HEK293 (cell line): ENCODE measurements around the gene UBXN10.
A peak's percentile ranks its signal among the peaks of the same experiment; 100 is the strongest.

ENCODE experiments used
- CTCF ChIA-PET: fragments of 350-600 bp; formaldehyde crosslinking; extraction: SDS; loops from one replicate; lab custom pipeline; 2021; ENCODE audit warnings: antibody characterized with exemption; lab: Yijun Ruan, JAX
- POLR2A ChIA-PET: fragments of 300-600 bp; formaldehyde crosslinking; extraction: SDS; loops from one replicate; lab custom pipeline; 2020; ENCODE audit warnings: antibody characterized with exemption, inconsistent platforms; lab: Yijun Ruan, JAX
- H3K27ac ChIP-seq: fragments of 200-500 bp; sonication (Bioruptor generic); 2 replicates; pipeline ENCODE4 v1.5.1; 2014; ENCODE audit warnings: low read depth, low read length, control low read depth, inconsistent platforms; ENCODE audit errors: extremely low read depth
- H3K36me3 ChIP-seq, 2 experiments: fragments of 200-500 bp in 1 of 2; sonication (Bioruptor generic) in 1 of 2; 1 replicate in 1 of 2; 2 replicates in 1 of 2; pipeline ENCODE4 v1.5.1; 2014 to 2017; ENCODE audit warnings: inconsistent platforms in 2 of 2, low read length in 2 of 2; ENCODE audit not compliant: control insufficient read depth in 2 of 2, insufficient read depth in 1 of 2
- H3K4me1 ChIP-seq: fragments of 200-500 bp; sonication (Bioruptor generic); 2 replicates; pipeline ENCODE4 v1.5.1; 2014; ENCODE audit warnings: mild to moderate bottlenecking, low read length, inconsistent platforms; ENCODE audit not compliant: control insufficient read depth, insufficient read depth
- H3K4me3 ChIP-seq: 2 replicates; pipeline ENCODE4 v1.5.1; 2011; ENCODE audit warnings: low read depth, mild to moderate bottlenecking, control low read depth, low read length, moderate library complexity
- H3K9me3 ChIP-seq: fragments of 200-500 bp; sonication (Bioruptor generic); 2 replicates; pipeline ENCODE4 v1.5.1; 2014; ENCODE audit warnings: low read depth, low read length, inconsistent platforms; ENCODE audit not compliant: control insufficient read depth, insufficient read depth
- GLIS2 ChIP-seq: fragments of 450-650 bp; formaldehyde crosslinking; IDR thresholded peaks from 2 replicates; pipeline ENCODE4 v1.5.1; 2016; ENCODE audit warnings: missing biosample characterization, missing genetic modification characterization
- KLF9 ChIP-seq: fragments of 450-650 bp; formaldehyde crosslinking; IDR thresholded peaks from 2 replicates; pipeline ENCODE4 v1.5.1; 2016; ENCODE audit warnings: missing biosample characterization, missing genetic modification characterization, low read depth
- WT1 ChIP-seq: fragments of 450-650 bp; formaldehyde crosslinking; IDR thresholded peaks from 2 replicates; pipeline ENCODE4 v1.5.1; 2016; ENCODE audit warnings: missing biosample characterization, missing genetic modification characterization
- YY2 ChIP-seq: fragments of 450-650 bp; formaldehyde crosslinking; IDR thresholded peaks from 2 replicates; pipeline ENCODE4 v1.5.1; 2016; ENCODE audit warnings: missing biosample characterization, missing genetic modification characterization
- ZFP37 ChIP-seq: fragments of 450-650 bp; formaldehyde crosslinking; IDR thresholded peaks from 2 replicates; pipeline ENCODE4 v1.5.1; 2016; ENCODE audit warnings: missing biosample characterization, missing genetic modification characterization
- ZNF112 ChIP-seq: fragments of 450-650 bp; formaldehyde crosslinking; IDR thresholded peaks from 2 replicates; pipeline ENCODE4 v1.5.0; 2017; ENCODE audit warnings: missing biosample characterization, missing genetic modification characterization
- ZNF157 ChIP-seq: fragments of 450-650 bp; formaldehyde crosslinking; IDR thresholded peaks from 2 replicates; pipeline ENCODE4 v1.5.1; 2016; ENCODE audit warnings: missing biosample characterization, missing genetic modification characterization
- ZNF248 ChIP-seq: fragments of 450-650 bp; formaldehyde crosslinking; IDR thresholded peaks from 2 replicates; pipeline ENCODE4 v1.5.1; 2017; ENCODE audit warnings: missing biosample characterization, missing genetic modification characterization
- ZNF335 ChIP-seq: fragments of 450-650 bp; formaldehyde crosslinking; conservative IDR thresholded peaks from 2 replicates; pipeline ENCODE4 v1.5.1; 2016; ENCODE audit warnings: missing biosample characterization, missing genetic modification characterization
- ZNF623 ChIP-seq: fragments of 450-650 bp; formaldehyde crosslinking; IDR thresholded peaks from 2 replicates; pipeline ENCODE4 v1.5.1; 2016; ENCODE audit warnings: missing biosample characterization, missing genetic modification characterization
- ZNF658 ChIP-seq: fragments of 450-650 bp; formaldehyde crosslinking; IDR thresholded peaks from 2 replicates; pipeline ENCODE4; 2016; ENCODE audit warnings: missing biosample characterization, missing genetic modification characterization
- ZNF791 ChIP-seq: fragments of 450-650 bp; formaldehyde crosslinking; IDR thresholded peaks from 2 replicates; pipeline ENCODE4 v1.5.1; 2016; ENCODE audit warnings: missing biosample characterization, missing genetic modification characterization
- ZNF830 ChIP-seq: fragments of 450-650 bp; IDR thresholded peaks from 2 replicates; pipeline ENCODE4 v1.5.0; 2018; ENCODE audit warnings: missing biosample characterization, missing genetic modification characterization, low read depth, mild to moderate bottlenecking, moderate library complexity
- ZNF843 ChIP-seq: fragments of 450-650 bp; formaldehyde crosslinking; IDR thresholded peaks from 2 replicates; pipeline ENCODE4 v1.5.1; 2016; ENCODE audit warnings: missing biosample characterization, missing genetic modification characterization
- TF ChIP-seq, protein P1 (sequence below): fragments of 450-650 bp; formaldehyde crosslinking; IDR thresholded peaks from 2 replicates; pipeline ENCODE4 v1.5.1; 2016; ENCODE audit warnings: missing biosample characterization, missing genetic modification characterization
- TF ChIP-seq, protein P2 (sequence below): fragments of 450-650 bp; IDR thresholded peaks from 2 replicates; pipeline ENCODE4 v1.5.1; 2018; ENCODE audit warnings: missing biosample characterization, missing genetic modification characterization
- TF ChIP-seq, protein P3 (sequence below): fragments of 450-650 bp; formaldehyde crosslinking; IDR thresholded peaks from 2 replicates; pipeline ENCODE4 v1.5.1; 2016; ENCODE audit warnings: missing biosample characterization, missing genetic modification characterization
- TF ChIP-seq, protein P4 (sequence below): fragments of 450-650 bp; formaldehyde crosslinking; IDR thresholded peaks from 2 replicates; pipeline ENCODE4 v1.5.1; 2017; ENCODE audit warnings: missing biosample characterization, missing genetic modification characterization

Gene UBXN10

DNA sequence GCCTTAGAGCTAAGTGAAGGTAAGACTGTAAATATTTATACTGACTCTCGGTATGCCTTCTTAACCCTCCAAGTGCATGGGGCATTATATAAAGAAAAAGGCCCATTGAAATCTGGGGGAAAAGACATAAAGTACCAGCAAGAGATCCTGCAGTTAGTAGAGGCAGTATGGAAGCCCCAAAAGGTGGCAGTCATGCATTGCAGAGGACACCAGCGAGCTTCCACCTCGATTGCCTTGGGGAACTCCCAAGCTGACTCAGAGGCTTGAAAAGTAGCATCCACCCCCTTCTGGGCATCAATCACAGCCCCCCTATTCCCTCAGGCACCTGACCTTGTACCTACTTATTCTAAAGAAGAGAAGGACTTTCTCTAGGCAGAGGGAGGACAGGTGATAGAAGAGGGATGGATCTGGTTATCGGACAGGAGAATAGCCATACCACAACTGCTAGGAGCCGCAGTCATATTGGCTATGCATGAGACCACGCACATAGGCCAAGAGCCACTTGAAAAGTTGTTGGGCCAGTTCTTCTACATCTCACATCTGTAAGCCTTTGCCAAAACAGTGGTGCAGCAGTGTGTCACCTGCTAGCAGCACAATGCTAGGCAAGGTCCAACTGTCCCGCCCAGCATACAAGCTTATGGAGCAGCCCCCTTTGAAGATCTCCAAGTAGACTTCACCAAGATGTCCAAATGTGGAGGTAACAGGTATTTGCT lies 27.4 kb upstream of the UBXN10 start:
- Histone ChIP-seq H3K9me3 (no peaks in the 10 kb centered on the region), H3K4me1 (no peaks in the 10 kb centered on the region), H3K36me3 (no peaks in the 10 kb centered on the region), H3K27ac (no peak overlapping the region), H3K4me3 (no peak overlapping the region)
- ChIA-PET CTCF (interaction anchor here (0.6 to 1.3 kb wide), 4 partner anchors 49 to 184 kb away, joined by 3 to 4 read pairs (median 4); no protein-coding TSS in a partner anchor), POLR2A (no interaction called here)
- TF ChIP-seq, protein P1, sequence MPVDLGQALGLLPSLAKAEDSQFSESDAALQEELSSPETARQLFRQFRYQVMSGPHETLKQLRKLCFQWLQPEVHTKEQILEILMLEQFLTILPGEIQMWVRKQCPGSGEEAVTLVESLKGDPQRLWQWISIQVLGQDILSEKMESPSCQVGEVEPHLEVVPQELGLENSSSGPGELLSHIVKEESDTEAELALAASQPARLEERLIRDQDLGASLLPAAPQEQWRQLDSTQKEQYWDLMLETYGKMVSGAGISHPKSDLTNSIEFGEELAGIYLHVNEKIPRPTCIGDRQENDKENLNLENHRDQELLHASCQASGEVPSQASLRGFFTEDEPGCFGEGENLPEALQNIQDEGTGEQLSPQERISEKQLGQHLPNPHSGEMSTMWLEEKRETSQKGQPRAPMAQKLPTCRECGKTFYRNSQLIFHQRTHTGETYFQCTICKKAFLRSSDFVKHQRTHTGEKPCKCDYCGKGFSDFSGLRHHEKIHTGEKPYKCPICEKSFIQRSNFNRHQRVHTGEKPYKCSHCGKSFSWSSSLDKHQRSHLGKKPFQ (tag by site-specific recombination) = no peak

DNA sequence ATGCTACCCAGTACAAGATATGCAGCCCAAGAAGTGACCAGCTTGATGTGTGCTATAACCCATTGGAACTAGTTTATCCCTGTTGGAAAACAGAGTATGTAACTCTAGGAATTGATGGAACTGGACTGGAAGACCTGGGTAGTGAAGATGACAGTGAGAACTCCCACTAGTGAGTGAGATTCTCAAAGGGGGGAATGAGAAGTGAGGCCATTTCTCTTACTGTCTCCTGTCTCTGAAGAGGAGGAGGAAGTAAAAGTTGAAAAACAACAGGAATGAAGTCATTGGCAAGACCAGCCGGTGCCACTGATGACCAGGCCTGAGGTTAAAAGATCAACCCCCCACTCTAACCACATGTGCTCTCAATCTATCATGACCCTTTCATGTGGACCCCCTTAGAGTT lies 25.9 kb upstream of the UBXN10 start:
- TF ChIP-seq, protein P2, sequence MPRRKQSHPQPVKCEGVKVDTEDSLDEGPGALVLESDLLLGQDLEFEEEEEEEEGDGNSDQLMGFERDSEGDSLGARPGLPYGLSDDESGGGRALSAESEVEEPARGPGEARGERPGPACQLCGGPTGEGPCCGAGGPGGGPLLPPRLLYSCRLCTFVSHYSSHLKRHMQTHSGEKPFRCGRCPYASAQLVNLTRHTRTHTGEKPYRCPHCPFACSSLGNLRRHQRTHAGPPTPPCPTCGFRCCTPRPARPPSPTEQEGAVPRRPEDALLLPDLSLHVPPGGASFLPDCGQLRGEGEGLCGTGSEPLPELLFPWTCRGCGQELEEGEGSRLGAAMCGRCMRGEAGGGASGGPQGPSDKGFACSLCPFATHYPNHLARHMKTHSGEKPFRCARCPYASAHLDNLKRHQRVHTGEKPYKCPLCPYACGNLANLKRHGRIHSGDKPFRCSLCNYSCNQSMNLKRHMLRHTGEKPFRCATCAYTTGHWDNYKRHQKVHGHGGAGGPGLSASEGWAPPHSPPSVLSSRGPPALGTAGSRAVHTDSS (tag by site-specific recombination) = peak; percentile 56; the same call in 1 of the 2 replicates
- TF ChIP-seq ZNF335 (tag by site-specific recombination) = no peak
- TF ChIP-seq, protein P3, sequence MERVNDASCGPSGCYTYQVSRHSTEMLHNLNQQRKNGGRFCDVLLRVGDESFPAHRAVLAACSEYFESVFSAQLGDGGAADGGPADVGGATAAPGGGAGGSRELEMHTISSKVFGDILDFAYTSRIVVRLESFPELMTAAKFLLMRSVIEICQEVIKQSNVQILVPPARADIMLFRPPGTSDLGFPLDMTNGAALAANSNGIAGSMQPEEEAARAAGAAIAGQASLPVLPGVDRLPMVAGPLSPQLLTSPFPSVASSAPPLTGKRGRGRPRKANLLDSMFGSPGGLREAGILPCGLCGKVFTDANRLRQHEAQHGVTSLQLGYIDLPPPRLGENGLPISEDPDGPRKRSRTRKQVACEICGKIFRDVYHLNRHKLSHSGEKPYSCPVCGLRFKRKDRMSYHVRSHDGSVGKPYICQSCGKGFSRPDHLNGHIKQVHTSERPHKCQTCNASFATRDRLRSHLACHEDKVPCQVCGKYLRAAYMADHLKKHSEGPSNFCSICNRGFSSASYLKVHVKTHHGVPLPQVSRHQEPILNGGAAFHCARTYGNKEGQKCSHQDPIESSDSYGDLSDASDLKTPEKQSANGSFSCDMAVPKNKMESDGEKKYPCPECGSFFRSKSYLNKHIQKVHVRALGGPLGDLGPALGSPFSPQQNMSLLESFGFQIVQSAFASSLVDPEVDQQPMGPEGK (tag by site-specific recombination) = no peak
- TF ChIP-seq, all 188 proteins: peak for 1
- POLR2A ChIA-PET = no interaction called here
- CTCF ChIA-PET = interaction anchor here (0.7 to 0.9 kb wide), 2 partner anchors 8 to 33 kb away, joined by 3 to 4 read pairs; no protein-coding TSS in a partner anchor

DNA sequence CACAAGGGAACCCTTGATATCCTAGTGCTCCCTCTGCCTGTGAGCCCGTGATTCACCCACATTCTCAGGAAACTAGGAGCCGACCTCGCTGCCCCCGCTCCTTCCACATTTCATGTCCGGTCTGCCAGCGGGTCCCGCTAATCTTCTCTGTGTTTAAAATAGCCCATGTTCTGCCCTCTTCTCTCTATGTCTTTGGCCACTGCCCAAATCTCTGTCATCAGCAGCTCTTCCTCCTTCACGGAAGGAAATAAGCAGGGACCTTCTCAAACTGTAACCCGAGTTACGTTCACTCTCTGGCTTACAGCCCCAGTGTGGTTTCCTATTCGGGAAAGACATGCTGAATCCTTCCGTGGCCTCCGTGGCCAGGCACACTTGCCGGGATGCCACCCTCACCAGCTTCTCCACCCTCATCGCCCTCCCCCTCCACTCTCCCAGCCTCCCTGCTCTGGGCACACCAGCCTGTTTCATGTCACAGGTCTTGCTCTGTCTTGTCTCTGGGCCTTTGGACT lies 21.1 kb upstream of the UBXN10 start:
- Histone ChIP-seq H3K9me3 (no peaks in the 10 kb centered on the region), H3K4me1 (no peaks in the 10 kb centered on the region), H3K27ac (no peak overlapping the region), H3K4me3 (no peak overlapping the region), H3K36me3 (no peaks in the 10 kb centered on the region)
- ChIA-PET CTCF (interaction anchor here (1.0 to 2.8 kb wide), 5 partner anchors 11 to 63 kb away, joined by 4 to 9 read pairs (median 5); no protein-coding TSS in a partner anchor), POLR2A (no interaction called here)
- TF ChIP-seq ZNF791 (tag by site-specific recombination) (no peak), ZNF112 (tag by site-specific recombination) (no peak), KLF9 (tag by site-specific recombination) (no peak), ZNF623 (no peak), GLIS2 (tag by site-specific recombination) (no peak), WT1 (tag by site-specific recombination) (no peak), ZNF157 (tag by site-specific recombination) (no peak), ZNF843 (tag by site-specific recombination) (no peak), ZFP37 (tag by site-specific recombination) (no peak), ZNF830 (no peak), ZNF658 (tag by site-specific recombination) (no peak), YY2 (no peak), ZNF248 (no peak)
- TF ChIP-seq, protein P4, sequence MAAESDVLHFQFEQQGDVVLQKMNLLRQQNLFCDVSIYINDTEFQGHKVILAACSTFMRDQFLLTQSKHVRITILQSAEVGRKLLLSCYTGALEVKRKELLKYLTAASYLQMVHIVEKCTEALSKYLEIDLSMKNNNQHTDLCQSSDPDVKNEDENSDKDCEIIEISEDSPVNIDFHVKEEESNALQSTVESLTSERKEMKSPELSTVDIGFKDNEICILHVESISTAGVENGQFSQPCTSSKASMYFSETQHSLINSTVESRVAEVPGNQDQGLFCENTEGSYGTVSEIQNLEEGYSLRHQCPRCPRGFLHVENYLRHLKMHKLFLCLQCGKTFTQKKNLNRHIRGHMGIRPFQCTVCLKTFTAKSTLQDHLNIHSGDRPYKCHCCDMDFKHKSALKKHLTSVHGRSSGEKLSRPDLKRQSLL = no peak

More for the DNA sequence above, 25.9 kb upstream of the UBXN10 start:
- Histone ChIP-seq H3K4me3 (no peak overlapping the region), H3K36me3 (no peaks in the 10 kb centered on the region), H3K4me1 (no peaks in the 10 kb centered on the region), H3K9me3 (no peaks in the 10 kb centered on the region), H3K27ac (no peak overlapping the region)
